ENCODE results near the gene SYT7.

DNA sequence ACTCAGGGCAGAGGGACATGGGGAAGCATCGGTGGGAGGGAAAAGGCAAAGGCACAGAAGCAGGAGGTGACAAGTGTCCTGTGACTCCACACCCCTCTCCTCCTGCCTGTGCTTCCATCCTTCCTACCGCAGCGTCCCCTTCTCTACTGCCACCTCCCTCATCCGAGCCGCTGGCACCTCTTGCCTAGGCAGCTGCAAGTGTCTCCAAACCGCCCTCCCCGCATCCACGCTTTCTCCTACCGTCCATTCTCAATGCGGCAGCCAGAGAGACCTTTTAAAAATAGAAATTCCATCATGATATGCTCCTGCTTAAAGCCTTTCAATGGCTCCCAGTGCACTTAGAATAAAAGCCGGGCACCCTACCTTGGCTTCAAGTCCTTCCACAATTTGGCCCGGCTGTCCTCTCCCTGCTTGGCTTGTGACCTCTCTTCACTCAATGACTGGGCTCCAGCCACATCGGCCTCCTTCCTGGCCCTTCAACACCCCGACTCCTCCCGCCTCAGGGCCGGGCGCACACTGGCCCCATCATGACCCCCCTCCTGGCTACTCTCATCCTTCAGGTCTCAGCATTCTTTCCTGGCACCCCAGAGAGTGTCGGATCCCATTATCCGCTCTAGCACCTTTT, 55.8 kb downstream of the SYT7 start:
- TF ChIP-seq, protein P1, sequence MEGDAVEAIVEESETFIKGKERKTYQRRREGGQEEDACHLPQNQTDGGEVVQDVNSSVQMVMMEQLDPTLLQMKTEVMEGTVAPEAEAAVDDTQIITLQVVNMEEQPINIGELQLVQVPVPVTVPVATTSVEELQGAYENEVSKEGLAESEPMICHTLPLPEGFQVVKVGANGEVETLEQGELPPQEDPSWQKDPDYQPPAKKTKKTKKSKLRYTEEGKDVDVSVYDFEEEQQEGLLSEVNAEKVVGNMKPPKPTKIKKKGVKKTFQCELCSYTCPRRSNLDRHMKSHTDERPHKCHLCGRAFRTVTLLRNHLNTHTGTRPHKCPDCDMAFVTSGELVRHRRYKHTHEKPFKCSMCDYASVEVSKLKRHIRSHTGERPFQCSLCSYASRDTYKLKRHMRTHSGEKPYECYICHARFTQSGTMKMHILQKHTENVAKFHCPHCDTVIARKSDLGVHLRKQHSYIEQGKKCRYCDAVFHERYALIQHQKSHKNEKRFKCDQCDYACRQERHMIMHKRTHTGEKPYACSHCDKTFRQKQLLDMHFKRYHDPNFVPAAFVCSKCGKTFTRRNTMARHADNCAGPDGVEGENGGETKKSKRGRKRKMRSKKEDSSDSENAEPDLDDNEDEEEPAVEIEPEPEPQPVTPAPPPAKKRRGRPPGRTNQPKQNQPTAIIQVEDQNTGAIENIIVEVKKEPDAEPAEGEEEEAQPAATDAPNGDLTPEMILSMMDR (IDR thresholded peaks at IDR 0.05; ENCODE audit: borderline replicate concordance, extremely low read depth, low read length, poor library complexity, severe bottlenecking), result no peak
- no peak for TF ChIP-seq EZH2 (IDR thresholded peaks at IDR 0.05; ENCODE audit: borderline replicate concordance, low read depth, low read length, severe bottlenecking)

All from DND-41 (cell line).